CD4-positive, alpha-beta T cell treated with Interleukin-6 at 100 ng/mL for 8 hours (primary cell): Measurements from ENCODE around the gene CEPT1.

Experiments
- DNase-seq: peaks from one replicate; pipeline ENCODE4 v3.0.0-alpha.2; 2020; ENCODE audit warnings: mixed read lengths, low spot score

CEPT1 gene

GRCh38 chr1:111227851-111228747, 88.1 kb downstream of the CEPT1 start:
- no peak for DNase-seq

GRCh38 chr1:111228748-111229126, 88.7 kb downstream of the CEPT1 start:
- DNase-seq: no peak

- no peak for DNase-seq
These were observed 92.1 kb downstream of the CEPT1 start for GRCh38 chr1:111232134-111232533.

GRCh38 chr1:111234258-111234657, 94.2 kb downstream of the CEPT1 start:
- DNase-seq: no peak
